ENCODE results near the gene CHAF1A.

Gene CHAF1A, protein sequence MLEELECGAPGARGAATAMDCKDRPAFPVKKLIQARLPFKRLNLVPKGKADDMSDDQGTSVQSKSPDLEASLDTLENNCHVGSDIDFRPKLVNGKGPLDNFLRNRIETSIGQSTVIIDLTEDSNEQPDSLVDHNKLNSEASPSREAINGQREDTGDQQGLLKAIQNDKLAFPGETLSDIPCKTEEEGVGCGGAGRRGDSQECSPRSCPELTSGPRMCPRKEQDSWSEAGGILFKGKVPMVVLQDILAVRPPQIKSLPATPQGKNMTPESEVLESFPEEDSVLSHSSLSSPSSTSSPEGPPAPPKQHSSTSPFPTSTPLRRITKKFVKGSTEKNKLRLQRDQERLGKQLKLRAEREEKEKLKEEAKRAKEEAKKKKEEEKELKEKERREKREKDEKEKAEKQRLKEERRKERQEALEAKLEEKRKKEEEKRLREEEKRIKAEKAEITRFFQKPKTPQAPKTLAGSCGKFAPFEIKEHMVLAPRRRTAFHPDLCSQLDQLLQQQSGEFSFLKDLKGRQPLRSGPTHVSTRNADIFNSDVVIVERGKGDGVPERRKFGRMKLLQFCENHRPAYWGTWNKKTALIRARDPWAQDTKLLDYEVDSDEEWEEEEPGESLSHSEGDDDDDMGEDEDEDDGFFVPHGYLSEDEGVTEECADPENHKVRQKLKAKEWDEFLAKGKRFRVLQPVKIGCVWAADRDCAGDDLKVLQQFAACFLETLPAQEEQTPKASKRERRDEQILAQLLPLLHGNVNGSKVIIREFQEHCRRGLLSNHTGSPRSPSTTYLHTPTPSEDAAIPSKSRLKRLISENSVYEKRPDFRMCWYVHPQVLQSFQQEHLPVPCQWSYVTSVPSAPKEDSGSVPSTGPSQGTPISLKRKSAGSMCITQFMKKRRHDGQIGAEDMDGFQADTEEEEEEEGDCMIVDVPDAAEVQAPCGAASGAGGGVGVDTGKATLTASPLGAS

GRCh38 chr19:4402171-4403004 lies at the start of gene CHAF1A:
CHAF1A (plus strand) TSS chr19:4402640; CDS start chr19:4402763, 123 bp downstream.
- peak; percentile 99 for DNase-seq

DNA sequence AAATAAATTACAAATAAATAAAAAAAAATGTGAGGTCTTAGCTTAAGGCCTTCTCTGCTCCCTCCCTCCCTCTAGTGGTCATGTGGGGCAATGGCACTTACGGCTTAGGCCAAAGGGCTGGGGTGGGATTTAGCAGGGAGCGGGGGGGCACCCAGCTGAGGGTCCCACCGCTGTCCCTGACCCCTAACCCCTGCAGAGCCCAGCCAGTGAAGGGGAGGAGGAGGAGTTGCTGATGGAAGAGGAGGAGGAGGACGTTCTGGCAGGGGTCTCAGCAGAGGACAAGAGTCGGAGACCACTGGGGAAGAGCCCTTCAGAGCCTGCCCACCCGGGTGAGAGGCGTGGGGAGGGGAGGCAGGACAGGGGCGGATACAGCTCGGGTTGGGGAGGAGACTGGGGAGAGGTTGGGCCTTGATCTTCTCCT lies 49.7 kb upstream of the CHAF1A start:
- DNase-seq: peak; percentile 61

DNA sequence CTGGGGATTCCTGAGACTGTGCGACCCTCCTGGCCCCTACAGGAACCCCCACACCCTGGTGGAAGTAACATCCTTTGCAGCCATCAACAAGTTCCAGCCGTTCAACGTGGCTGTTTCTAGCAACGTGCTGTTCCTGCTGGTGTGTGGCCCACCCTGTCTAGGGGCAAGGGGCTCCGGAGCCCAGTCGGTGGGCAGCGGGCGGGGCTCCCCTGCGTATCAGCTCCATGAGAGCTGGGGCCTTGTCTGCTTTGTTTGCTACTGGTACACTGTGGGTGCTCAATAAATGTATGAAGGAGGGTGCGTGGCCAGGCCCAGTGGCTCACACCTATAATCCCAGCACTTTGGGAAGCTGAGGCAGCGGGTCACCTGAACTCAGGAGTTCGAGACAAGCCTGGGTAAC lies 48.2 kb upstream of the CHAF1A start:
- no peak for DNase-seq

- no peak for DNase-seq
Measured at GRCh38 chr19:4354897-4355296, 47.5 kb upstream of the CHAF1A start.

- DNase-seq: no peak
Measured at GRCh38 chr19:4357095-4357797, 45.2 kb upstream of the CHAF1A start.

GRCh38 chr19:4357921-4358326 lies 44.5 kb upstream of the CHAF1A start:
- no peak for DNase-seq

DNA sequence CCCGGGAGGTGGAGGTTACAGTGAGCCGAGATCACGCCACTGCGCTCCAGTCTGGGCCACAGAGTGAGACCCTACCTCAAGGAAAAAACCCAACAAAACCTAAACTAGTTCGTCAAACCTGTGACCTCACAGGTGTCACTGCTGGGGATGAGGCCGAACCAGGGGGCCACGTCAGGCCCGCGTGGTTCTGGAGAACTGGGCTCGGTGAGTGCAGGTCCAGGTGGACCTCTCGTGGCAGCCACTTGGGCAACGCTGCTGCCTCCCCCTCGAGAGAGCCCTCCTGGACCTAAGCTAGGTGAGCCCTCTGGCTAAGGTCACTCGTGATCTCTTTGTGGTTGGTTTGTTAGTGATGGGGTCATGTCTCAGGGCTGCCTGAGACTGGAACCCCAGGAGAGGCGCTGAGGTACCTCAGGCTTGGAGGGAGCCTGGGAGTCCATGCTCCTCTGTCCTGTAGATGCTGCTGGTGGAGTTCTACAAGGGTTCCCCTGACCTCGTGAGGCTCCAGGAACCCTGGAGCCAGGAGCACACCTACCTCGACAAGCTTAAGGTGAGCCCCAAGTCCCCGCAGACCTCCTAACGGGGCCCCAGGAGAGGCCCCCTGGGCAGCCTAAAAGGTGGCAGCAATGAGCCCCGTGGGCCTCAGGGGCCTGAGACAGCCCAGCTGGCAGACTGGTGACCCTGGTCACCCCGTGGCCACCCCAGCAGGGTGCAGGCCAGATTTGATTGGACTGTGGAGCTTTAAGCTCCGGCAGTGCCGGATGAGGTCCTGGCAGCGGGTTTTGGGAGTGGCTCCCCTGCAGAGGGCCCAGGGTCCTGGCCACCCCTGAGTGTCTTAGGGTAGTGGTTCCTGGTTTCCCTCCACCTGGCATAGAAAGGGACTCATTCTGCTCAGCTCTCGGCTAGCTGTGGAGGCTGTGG lies 43.5 kb upstream of the CHAF1A start:
- DNase-seq: no peak

DNA sequence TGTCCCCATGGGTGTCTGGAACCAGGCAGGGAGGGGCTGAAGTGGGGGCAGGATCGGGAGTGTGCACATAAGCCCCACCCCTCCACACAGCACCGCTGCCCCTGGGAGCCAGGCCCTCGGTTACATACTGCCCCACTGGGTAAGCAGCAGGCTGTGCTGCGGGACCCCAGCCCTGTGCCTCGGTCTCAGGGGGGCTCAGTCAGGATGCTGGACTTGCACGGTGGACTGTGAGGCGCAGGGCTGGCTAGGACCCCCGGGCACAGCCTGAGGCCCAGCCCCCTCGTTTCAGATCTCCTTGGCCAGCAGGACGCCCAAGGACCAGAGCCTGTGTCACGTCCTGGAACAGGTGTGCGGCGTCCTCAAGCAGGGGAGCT lies 42.8 kb upstream of the CHAF1A start:
- no peak for DNase-seq

GRCh38 chr19:4360081-4360569 lies 42.3 kb upstream of the CHAF1A start:
- no peak for DNase-seq

DNA sequence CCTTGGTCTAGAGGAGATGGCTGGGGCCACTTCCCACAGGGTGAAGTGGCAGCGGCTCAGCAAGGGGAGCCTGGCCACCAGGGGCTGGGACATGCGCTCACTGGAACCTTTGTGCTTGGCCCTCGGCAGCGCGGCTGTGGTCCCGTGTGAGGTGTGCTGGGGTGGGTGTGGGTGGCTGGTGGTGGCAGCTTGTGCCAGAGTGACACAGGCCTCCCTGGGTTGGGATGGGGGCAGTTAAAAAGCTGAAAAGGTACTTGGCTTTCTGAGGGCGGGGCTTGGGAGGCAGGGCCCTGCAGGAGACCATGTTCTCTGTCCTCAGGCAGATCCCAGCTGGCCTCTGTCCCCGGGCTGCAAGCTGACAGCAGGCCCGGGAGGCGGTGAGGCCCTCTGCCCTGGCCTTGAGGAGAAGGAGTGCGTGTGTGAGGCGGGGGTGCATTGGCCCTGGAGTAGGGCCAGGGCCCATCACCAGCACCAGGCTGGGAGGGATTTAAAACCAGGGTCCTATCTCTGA lies 41.7 kb upstream of the CHAF1A start:
- no peak for DNase-seq

DNA sequence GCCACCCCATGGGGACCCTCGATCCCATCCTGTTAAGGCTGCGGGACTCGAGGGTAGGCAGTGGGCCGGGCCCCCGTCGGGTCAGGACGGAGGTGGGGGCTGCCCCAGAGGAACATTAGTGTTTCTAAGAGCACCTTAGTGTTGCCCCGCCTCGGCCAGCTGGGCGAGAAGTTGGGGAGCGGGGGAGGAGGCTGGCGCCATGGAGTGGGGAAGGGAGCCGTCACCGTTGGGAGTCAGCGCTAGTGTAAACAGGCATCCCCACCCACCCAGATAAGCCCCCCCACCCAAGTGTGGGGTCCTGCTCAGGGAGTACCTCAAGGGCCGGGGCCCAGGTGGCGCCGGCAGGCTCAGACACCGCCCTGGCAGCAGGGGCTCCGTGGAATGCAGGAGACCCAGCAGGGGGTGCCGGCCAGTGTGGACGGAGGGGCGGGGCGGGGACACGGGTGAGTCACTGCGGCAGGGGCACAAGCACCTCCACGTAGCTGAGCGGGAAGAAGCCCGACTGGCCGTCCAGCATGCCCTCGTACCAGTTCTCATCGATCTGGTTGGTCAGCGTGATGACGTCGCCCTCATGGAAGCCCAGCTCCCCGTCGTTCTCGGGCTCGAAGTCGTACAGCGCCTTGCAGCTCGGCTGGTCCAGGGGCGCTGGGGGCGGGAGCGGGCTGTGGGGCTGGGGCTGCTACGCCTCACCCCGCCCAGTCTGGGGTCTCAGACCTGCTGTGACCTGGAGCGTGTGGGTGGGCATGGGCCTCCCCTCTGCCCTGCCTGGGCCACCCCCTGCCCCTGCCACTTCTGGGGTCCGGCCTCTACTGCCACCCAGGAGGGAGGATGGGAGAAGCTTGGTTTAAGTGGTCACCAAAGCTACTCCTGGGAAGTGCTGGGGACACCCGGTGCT lies 41.0 kb upstream of the CHAF1A start:
- DNase-seq: no peak

DNA sequence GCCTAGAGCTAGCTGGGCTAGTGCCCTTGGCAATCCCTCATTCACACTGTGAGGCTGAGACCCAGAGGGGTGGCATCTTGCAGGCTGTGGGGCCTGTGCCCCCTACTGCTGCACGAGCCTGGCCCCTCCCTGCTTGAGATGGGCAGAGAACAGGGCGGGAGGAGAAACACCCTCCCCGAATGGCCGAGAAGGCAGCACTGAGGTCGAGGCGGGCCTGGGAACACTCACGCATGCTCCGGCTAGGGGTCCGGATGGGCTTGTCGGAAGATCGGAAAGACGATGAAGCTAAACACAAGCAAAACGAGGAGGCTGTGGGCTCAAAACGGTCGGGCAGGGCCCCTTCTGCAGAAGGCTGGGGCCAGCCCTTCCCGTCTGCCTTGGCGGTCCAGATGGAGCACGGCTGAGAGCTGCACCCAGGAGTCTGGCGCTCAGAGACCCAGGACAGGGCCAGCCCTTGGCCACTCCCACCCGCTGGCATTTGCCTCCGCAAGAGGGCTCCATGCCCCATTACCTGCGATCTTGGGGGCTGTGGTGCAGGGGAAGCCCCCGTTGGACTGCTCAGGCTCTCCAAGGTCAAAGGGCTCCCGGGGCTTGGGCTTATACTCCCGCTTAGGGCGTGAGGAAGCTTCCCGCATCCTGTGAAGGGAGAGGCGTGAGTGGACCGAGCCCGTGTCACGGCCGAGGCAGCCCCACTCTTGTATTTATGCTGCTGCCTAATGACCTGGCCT lies 40.2 kb upstream of the CHAF1A start:
- no peak for DNase-seq

- no peak for DNase-seq
Measured at GRCh38 chr19:4362831-4363545, 39.5 kb upstream of the CHAF1A start.

DNA sequence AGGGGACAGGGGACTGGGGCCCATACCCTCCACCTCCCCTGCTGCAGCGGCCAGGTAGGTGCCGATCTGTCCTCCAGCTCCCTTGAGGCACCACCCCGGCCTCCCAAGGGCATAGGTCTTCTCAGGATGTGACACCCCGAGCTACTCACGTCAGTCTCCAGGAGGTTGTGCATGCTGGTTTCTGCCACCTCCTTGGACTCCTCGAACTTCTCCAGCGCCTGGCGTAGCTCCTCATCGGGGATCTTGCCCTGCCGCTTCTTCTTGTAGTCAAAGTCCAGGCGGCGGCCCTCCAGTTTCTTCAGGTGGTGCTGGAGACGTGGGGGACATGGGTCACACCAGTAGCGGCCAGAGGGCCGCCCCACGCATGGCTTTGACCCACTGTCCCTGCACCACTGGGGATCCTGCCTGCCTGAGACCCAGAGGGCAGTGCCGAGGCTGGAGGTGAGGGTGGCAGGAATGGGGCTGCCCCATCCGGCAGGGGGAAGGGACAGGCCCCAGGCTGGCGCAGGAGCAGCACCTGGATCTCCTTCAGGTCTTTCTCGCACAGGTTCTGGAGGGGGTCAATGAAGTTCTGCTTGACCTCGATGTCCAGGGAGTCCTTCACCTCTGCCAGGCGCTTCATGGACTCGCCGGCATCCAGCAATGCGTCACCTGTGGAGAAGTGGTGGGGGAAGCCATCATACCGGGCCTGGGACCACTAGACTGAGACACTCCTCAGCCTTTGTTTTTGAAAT lies 38.7 kb upstream of the CHAF1A start:
- DNase-seq: no peak

GRCh38 chr19:4365341-4365740 lies 37.1 kb upstream of the CHAF1A start:
- no peak for DNase-seq

DNA sequence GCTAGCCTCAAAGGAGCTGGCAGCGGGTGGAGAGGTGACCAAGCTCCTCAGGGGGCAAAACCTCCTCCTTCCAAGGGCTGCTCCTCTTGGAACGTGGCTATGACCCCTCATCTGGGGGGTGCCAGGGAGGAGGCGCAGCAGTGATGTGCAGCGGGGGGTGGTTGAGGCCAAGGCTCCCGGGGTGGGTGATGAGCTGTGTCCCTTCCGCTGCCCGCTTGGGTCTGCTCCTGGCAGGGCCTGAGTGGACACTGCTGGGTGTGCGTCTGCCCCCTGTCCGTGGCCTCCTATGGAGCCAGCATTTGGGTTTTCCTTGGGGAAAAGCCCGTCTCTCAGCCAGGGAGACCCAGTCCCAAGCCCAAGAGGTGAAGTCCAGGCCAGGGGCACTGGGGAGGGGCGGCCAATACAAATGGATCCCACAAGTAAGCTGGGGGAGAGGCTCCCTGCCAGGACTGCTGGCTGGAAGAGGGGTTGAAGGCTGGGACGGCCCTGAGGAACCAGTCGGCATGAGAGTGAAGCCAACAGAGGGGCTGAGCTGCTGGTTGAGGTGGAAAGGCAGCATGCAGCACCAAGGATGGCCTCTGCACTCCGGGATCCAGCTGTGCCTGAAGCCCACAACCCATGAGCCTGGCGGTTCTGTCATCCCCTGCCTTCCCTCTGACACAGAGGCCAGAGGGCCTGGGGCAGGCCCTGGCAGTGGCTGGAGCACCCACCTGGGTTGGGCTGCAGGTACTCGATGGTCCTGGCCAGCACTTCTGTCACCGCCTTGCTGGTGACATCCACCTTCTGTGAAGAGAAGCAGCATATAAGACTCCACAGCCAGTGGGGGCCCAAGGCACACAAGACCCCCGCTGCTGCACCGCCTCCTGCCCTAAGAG lies 36.4 kb upstream of the CHAF1A start:
- no peak for DNase-seq
